ENCODE measurements around the gene INPP4B.
"Not testable (repeated sequence)": the region's sequence is repeated elsewhere in the genome, so short reads cannot be mapped to it uniquely, and the experiment has no call there.

Gene INPP4B

GRCh38 chr4:142091691-142092182 lies 754.4 kb downstream of the INPP4B start:
- DNase-seq (ENCODE audit: low read depth in 2 of 2), result no peak

- no peak for DNase-seq (ENCODE audit: low read depth in 2 of 2)
These were observed 755.0 kb downstream of the INPP4B start for GRCh38 chr4:142091085-142091513.

DNA sequence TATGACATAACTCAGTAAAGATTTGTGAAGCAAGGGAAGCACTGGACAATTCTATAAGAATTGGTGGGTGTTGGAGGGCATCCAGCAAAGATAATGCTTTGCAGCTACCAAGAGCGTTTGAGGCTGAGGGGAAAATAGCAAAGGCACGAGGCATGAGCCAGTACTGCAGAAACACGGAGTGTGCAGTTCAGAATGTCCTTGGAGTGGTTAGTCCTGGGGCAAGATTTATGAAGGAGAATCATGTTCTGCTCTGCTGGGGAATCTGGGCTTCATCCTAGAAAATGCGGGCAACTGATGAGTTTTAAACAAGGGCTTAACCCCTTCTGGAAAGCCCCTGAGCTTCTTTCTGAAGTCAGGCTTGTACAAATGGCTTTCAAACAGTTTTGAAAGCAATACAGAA lies 757.2 kb downstream of the INPP4B start:
- no peak for DNase-seq (ENCODE audit: low read depth in 2 of 2)

DNA sequence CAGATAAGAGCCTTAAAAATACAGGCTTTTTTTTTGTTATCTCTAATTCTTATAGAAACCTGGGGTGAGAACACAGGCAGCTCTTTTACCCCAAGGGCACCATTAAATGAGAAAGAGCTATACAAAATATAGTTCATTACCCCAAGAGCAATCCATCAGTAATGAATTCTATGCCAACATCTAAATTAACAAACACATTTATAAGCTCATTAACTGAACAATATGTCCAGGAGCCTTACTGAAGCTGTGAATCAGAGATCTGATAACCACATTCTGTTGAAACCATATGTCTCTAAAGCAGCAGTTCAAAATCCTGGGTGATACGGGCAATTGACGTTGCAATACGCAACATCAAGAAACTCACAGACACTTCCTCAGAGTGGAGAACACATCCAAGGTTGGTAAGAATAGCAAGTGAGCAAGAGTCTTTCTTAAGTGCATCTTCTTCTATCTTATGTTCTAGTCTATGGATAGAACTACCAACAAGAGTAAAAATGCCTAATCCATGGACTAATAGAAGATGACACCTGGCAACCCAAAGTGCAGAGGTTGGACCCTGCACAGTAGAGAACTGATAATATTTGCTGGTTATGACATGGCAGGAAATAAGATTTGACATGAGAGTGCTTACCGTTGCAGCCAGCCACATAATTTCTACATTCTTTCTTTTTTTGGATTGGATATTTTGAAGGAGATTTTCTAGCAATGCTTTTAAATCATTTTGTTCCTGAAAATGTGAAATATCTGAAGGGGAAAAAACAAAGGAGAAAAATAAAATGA lies 760.4 kb downstream of the INPP4B start:
- no peak for DNase-seq (ENCODE audit: low read depth in 2 of 2)

GRCh38 chr4:142083264-142083663 lies 762.8 kb downstream of the INPP4B start:
- no peak for DNase-seq (ENCODE audit: low read depth in 2 of 2)

DNA sequence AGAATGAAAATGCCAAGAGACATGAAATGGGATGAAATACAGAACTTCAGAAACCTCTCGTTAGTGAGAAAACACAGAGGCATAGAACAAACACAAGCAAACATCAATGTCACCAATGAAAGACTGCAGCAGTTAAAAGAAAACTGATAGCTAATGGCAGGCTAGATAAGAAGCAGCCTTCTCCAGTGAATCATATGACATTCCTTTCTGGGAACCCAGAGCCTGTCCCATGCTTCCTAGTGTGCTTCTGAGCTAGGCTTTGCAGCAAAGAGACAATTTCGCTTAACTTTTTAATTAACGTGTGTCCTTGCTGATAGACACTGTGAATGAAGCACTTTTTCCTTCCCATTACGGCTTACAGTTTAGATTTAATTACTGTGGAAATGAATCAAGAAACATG lies 765.1 kb downstream of the INPP4B start:
- no peak for DNase-seq (ENCODE audit: low read depth in 2 of 2)

- DNase-seq (ENCODE audit: low read depth in 2 of 2), result no peak
These were observed 766.1 kb downstream of the INPP4B start for GRCh38 chr4:142079959-142080358.

DNA sequence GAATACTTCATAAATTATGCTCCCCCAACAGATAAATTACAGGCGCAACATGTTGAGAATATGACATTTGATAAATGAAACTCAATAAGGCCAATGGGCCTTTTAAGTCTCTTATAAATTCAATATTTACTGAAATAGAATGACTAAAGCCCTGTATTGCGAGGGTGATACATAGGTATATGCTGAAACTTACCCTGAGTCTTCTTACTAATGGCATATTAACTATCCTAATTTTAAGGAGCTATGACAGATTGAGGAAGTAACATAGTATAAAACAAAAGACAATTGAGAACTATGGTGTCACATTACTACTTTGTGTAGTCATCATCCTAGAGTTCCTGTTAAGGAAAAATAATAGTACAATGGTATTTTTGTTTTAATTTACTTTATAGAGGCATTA lies 769.1 kb downstream of the INPP4B start:
- DNase-seq (ENCODE audit: low read depth in 2 of 2), result no peak

- DNase-seq (ENCODE audit: low read depth in 2 of 2), result not testable (repeated sequence)
These were observed 777.8 kb downstream of the INPP4B start for GRCh38 chr4:142068304-142068703.

DNA sequence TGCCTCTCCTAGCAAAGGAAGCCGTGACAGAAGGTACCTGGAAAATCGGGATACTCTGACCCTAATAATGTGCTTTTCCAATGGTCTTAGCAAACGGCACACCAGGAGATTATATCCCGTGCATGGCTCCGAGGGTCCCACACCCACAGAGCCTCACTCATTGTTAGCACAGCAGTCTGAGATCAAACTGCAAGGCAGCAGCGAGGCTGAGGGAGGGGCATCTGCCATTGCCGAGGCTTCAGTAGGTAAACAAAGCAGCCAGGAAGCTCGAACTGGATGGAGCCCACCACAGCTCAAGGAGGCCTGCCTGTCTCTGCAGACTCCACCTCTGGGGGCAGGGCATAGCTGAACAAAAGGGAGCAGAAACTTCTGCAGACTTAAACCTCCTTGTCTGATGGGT lies 779.5 kb downstream of the INPP4B start:
- not testable (repeated sequence) for DNase-seq (ENCODE audit: low read depth in 2 of 2)

DNA sequence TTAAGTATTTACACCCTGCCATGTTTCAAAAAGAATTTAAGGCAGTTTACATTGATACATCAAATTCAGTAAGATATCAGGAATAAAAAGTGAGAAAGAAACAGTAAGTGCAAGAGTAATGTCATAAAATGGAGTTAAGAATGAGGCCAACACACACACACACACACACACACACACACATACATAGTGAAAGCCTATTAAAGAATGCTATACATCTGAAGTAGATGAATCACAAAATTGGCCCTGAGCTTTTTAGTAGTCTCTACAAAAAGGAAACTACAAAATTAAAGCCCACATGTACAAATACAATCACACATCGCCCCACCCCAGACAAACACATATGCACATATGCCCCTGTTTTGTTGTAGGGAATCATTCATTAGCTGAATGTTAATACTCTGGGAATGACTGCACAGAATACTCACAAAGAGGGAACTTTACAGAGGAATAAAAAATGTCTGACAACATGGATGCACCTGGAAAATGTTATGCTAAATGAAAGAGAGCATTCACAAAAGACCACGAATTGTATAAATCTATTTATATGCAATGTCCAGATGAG lies 780.9 kb downstream of the INPP4B start:
- no peak for DNase-seq (ENCODE audit: low read depth in 2 of 2)

DNA sequence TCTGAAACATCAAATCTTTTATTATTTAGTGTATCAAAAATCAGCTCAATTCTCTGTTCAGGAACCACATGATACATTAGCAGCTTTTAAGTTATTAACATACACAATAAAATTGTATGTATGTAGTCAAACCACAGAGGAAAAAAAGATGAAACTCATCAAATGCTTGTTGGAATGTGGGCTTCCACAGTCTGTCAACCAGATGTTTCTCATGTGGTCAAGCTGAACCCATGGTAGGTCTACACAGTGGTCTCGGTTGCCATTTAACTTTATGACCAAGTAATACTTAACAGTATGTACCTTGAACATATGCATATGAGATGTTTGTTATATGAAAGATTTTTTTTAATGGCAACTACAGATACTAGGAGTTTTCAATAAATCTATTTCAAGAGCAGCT lies 781.9 kb downstream of the INPP4B start:
- no peak for DNase-seq (ENCODE audit: low read depth in 2 of 2)

DNA sequence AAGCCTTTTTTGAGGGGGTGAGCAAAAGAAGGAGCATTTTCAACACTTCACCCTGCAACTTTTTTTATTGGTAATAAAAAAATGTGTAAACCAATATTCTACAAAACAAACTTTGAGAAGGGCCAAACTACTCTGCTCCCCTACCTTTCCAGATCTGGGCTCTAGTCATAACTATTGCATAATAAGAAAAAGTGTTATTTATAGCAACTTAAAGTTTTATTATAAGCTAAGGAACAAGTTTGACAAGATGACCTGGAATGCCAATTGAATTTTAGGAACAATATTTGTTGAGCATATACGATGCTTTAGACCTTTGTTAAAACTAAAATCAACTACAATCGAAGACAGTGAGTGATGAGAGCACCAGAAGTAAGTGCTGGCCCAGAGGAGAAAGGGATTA lies 800.1 kb downstream of the INPP4B start:
- no peak for DNase-seq (ENCODE audit: low read depth in 2 of 2)

DNA sequence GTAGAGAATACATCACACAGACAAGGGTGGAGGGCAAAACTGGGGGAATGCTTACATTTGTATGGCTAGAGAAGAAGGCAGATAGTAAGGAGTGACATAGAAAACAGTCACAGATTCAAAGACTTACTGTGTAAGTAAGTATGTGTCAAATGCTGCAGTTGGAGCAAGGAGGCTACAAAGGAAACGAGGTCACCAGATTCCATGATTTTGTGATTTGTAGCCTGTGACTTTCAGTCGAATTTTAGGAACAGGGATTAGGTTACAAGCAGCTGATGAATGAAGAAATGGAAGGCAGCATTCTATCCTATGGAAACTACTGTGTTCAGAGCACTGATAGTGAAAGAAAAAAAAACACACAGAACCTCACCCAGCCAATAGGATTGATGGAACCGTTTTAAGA lies 801.8 kb downstream of the INPP4B start:
- no peak for DNase-seq (ENCODE audit: low read depth in 2 of 2)

- DNase-seq (ENCODE audit: low read depth in 2 of 2), result no peak
These were observed 802.6 kb downstream of the INPP4B start for GRCh38 chr4:142043509-142043908.

DNA sequence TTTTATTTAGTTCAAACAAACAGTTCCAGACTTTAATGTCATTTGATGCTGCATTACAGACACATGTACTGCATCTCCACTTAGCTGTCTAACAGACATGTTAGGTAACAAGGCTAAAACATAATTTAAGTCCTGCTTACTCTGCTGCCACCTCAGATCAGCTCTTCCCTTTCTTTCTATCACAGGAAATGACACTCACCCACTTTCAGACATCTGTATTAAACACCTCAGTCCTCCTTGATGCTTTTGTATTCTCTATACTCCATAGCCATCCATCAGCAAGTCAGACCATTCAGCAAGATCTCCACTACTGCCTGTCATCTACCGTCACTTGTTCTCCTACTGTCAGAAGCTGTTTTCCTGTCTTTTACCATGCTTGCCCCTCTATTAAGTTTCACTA lies 804.3 kb downstream of the INPP4B start:
- no peak for DNase-seq (ENCODE audit: low read depth in 2 of 2)

DNA sequence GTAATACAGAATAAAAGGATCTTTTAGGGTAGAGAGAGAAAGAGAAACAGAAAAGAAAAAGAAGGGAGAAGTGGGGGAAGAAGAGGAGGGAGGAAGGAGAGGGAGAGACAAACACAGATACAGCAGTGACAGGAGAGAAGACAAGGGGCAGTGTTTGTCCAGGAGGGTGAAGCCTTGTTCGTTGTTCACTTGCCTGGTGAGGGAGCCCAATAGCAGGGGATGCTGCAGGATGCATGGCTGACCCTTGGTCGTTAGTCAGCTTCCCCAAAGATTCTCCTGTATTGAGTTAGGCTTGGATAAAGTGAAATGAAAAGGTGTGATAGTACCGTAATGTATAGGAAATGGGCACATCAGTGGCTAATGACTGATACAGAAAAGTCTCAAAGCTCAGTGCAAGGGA lies 806.1 kb downstream of the INPP4B start:
- no peak for DNase-seq (ENCODE audit: low read depth in 2 of 2)

GRCh38 chr4:142036795-142037583 lies 809.1 kb downstream of the INPP4B start:
- no peak for DNase-seq (ENCODE audit: low read depth in 2 of 2)

DNA sequence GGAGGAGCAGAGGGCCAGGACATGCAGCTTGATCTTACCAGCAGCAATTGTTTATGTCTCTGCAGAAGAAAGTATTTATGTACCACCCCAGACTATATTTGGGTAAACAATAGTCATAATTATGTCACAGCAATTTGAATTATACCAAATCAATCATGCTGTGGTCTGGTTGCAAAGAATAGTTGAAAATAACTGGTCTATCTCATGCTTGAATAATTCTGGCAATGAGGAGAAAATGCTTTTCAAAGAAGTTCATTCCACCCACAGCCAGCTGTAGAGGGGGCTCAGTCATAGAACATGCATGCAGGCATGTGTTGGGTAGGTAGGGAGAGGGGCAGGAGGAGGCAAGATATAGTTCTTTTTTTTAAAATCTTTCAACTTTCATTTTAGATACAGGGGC lies 810.5 kb downstream of the INPP4B start:
- DNase-seq (ENCODE audit: low read depth in 2 of 2), result no peak

DNA sequence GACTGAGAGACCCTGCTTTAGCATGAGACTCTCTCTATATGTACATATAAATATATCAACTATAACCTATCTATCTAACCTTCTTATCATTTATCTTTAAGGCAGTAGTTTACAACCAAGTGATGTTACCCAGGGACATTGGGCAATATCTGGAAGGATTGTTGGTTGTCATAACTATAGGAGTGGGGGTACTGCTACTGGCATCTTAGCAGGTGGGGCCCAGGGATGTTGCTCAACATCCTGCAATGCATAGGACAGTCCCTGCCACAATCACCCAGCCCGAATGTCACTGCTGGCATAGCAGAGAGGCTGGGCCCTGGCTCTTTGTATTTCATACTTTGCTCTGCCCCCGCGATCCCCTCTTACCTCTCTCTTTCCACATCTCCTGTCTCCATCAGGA lies 812.0 kb downstream of the INPP4B start:
- DNase-seq (ENCODE audit: low read depth in 2 of 2), result no peak

DNA sequence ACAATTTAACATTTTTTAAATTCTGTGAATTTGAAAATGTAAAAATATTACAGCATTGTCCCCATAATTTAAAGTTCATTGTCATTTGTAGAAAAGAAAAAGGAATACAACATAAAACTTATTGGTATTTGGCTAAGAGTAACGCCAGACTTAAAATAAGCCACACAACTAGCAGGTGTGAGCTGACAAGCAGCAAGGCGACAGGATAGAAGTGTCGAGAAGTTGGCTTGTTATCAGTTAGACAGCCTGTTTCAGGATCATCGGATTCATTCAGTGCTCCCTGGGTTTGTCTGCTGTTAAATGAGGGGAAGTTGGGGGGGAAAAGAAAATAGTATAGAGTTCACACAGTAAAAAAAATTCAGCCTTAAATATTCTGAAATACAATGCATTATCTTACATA lies 816.1 kb downstream of the INPP4B start:
- DNase-seq (ENCODE audit: low read depth in 2 of 2), result no peak

DNA sequence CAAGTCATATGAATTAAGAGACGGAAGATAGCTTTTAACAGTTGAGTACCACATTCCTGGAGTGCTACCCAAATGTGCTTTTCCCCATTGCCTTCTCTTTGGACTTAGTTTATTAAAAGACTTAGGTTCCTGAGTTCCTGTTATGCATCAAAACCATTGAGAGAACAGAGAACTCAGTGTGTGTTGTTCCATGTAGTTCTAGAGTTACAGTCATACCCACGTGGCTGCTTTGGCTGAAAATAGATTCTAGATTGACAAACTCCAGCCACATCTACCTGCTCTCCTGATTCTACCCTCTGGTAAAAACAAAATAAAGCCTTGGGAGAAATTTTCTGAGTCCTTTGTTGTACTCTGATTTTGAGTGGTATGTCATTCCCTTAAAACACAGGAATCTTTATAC lies 824.3 kb downstream of the INPP4B start:
- no peak for DNase-seq (ENCODE audit: low read depth in 2 of 2)

DNA sequence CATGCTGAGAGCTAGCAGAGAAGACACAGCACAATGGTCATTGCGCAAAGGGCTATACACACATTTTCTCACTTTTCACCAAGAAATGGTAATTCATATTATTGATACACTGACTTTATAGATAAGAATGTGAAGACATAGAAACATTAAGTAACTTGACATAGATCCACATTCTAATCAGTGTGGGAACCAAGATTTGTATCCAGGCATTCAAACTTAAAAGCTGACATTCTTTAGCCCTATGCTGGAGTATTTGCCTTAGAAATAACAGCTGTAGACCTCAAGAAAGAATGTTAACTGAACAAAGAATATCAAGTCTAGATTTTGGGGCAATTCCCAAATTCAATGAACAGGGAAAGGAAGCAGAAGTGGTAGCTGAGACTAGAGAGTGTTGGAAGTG lies 824.9 kb downstream of the INPP4B start:
- DNase-seq (ENCODE audit: low read depth in 2 of 2), result no peak

Measured in activated CD4-positive, alpha-beta T cell treated with anti-CD3 and anti-CD28 coated beads for 24 hours (primary cell).